HG03457 (cell line): ENCODE results near the gene TXNDC2.
"Not testable (repeated sequence)": the region's sequence is repeated elsewhere in the genome, so short reads cannot be mapped to it uniquely, and the experiment has no call there.

Source experiments
- ATAC-seq: cut with Tn5 transposase; IDR thresholded peaks from one replicate; pipeline ENCODE4 v1.9.1; 2021; ENCODE audit warnings: moderate number of reproducible peaks; ENCODE audit not compliant: unreplicated experiment

Gene TXNDC2

GRCh38 chr18:9885170-9886004 lies at the start of gene TXNDC2:
Gene TXNDC2, plus strand, starts transcription at chr18:9885973. Its CDS starts 708 bp downstream, at chr18:9886681.
- ATAC-seq: no peak

- ATAC-seq: no peak
Measured at GRCh38 chr18:9838144-9838877, 47.5 kb upstream of the TXNDC2 start.

GRCh38 chr18:9839211-9839610 lies 46.6 kb upstream of the TXNDC2 start:
- ATAC-seq: no peak

GRCh38 chr18:9839853-9840252 lies 45.9 kb upstream of the TXNDC2 start:
- no peak for ATAC-seq

- ATAC-seq: no peak
Measured at GRCh38 chr18:9841752-9842151, 44.0 kb upstream of the TXNDC2 start.

GRCh38 chr18:9842448-9842847 lies 43.3 kb upstream of the TXNDC2 start:
- ATAC-seq: no peak

GRCh38 chr18:9845256-9845655 lies 40.5 kb upstream of the TXNDC2 start:
- ATAC-seq: no peak

GRCh38 chr18:9846162-9846925 lies 39.4 kb upstream of the TXNDC2 start:
- ATAC-seq: no peak

GRCh38 chr18:9848170-9848879 lies 37.4 kb upstream of the TXNDC2 start:
- ATAC-seq: no peak

GRCh38 chr18:9849407-9850283 lies 36.1 kb upstream of the TXNDC2 start:
- ATAC-seq: no peak

- ATAC-seq: no peak
Measured at GRCh38 chr18:9850309-9850708, 35.5 kb upstream of the TXNDC2 start.

GRCh38 chr18:9851511-9851910 lies 34.3 kb upstream of the TXNDC2 start:
- ATAC-seq: no peak

GRCh38 chr18:9852266-9853081 lies 33.3 kb upstream of the TXNDC2 start:
- ATAC-seq: no peak

GRCh38 chr18:9854801-9855676 lies 30.7 kb upstream of the TXNDC2 start:
- ATAC-seq: no peak

GRCh38 chr18:9855681-9856080 lies 30.1 kb upstream of the TXNDC2 start:
- ATAC-seq: no peak

- ATAC-seq: no peak
Measured at GRCh38 chr18:9856092-9856491, 29.7 kb upstream of the TXNDC2 start.

- not testable (repeated sequence) for ATAC-seq
Measured at GRCh38 chr18:9857479-9857998, 28.2 kb upstream of the TXNDC2 start.

- no peak for ATAC-seq
Measured at GRCh38 chr18:9858642-9859041, 27.1 kb upstream of the TXNDC2 start.
